SKM-1 (cell line): Measurements from ENCODE around the gene PHIP.

Experiments
- DNase-seq: peaks from one replicate; lab custom pipeline; 2025; ENCODE audit not compliant: unreplicated experiment; lab: John Stamatoyannopoulos, UW

Gene PHIP

GRCh38 chr6:79071547-79071946 lies 6.5 kb downstream of the PHIP start:
- DNase-seq, result no peak

GRCh38 chr6:79070206-79070825 lies 7.7 kb downstream of the PHIP start:
- DNase-seq, result no peak

GRCh38 chr6:79066828-79067227 lies 11.2 kb downstream of the PHIP start:
- DNase-seq, result no peak

GRCh38 chr6:79066330-79066729 lies 11.7 kb downstream of the PHIP start:
- DNase-seq, result no peak

- no peak for DNase-seq
Measured at GRCh38 chr6:79065232-79065631, 12.8 kb downstream of the PHIP start.

GRCh38 chr6:79064635-79065034 lies 13.4 kb downstream of the PHIP start:
- no peak for DNase-seq

- DNase-seq, result no peak
Measured at GRCh38 chr6:79062708-79063107, 15.3 kb downstream of the PHIP start.

GRCh38 chr6:79057746-79058145 lies 20.3 kb downstream of the PHIP start:
- DNase-seq, result no peak

GRCh38 chr6:79056226-79056625 lies 21.8 kb downstream of the PHIP start:
- no peak for DNase-seq

GRCh38 chr6:79048611-79049010 lies 29.4 kb downstream of the PHIP start:
- no peak for DNase-seq

GRCh38 chr6:79047072-79047471 lies 31.0 kb downstream of the PHIP start:
- no peak for DNase-seq

- no peak for DNase-seq
Measured at GRCh38 chr6:79045966-79046365, 32.1 kb downstream of the PHIP start.

GRCh38 chr6:79042799-79043126 lies 35.3 kb downstream of the PHIP start:
- DNase-seq, result no peak

GRCh38 chr6:79042088-79042798 lies 35.8 kb downstream of the PHIP start:
- no peak for DNase-seq

- DNase-seq, result no peak
Measured at GRCh38 chr6:79040083-79040482, 38.0 kb downstream of the PHIP start.

- no peak for DNase-seq
Measured at GRCh38 chr6:79038061-79038460, 40.0 kb downstream of the PHIP start.

GRCh38 chr6:79034865-79035264 lies 43.2 kb downstream of the PHIP start:
- no peak for DNase-seq

- no peak for DNase-seq
Measured at GRCh38 chr6:79033279-79033678, 44.8 kb downstream of the PHIP start.

GRCh38 chr6:79031821-79032590 lies 46.0 kb downstream of the PHIP start:
- no peak for DNase-seq

- DNase-seq, result no peak
Measured at GRCh38 chr6:79030511-79030910, 47.5 kb downstream of the PHIP start.

- no peak for DNase-seq
Measured at GRCh38 chr6:79030023-79030422, 48.0 kb downstream of the PHIP start.

GRCh38 chr6:79028641-79029314 lies 49.3 kb downstream of the PHIP start:
- no peak for DNase-seq
